COLO829 (cell line): Measurements from ENCODE around the gene SLC25A51.
A peak's percentile ranks its signal among the peaks of the same experiment; 100 is the strongest.

ENCODE experiments used
- DNase-seq: peaks from one replicate; pipeline ENCODE4 v3.0.0; 2012; ENCODE audit warnings: low spot score

SLC25A51 gene

GRCh38 chr9:37936965-37937364 is 33.0 kb upstream of the SLC25A51 start:
- DNase-seq = peak; percentile 74

DNA sequence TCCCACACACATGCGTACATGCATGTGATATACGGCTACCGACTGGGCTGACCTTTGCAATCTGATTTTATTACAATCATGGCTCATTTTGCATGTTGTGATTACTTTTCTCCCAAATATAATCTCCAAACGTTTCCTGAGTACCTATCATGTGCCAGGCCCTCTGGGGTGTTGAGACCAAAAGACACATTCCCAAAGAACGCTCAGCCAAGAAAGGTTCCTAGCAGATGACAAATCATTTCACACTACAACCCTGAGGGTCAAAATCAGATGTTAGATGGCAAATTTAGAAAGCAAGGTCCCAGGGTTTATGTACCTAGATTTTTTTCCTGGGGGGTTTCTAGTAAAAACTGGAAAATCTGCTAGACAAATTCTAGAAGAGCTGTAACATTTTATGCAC is 32.4 kb upstream of the SLC25A51 start:
- no peak for DNase-seq

DNA sequence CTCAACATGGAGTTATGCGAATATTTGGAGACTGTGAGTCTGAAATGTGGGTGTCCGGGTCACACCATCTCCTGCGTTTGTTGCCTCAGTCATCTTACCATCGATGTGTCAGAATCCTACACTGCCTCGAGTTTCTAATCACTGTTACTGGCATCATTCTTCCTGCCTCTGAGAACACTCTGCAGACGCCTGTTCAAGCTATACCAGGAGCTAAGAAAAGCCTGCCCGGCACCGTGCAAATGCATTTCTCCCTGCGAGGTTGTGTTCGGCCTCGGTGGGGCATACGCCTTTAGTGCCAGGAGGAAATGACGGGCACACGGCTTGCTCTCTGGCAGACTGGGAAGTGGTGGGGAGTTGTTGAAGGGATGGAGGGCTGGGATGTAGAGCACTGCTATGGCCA is 31.2 kb upstream of the SLC25A51 start:
- no peak for DNase-seq

GRCh38 chr9:37931592-37931991 is 27.7 kb upstream of the SLC25A51 start:
- DNase-seq = peak; percentile 54

- DNase-seq = no peak
These were observed 25.5 kb upstream of the SLC25A51 start for GRCh38 chr9:37929441-37929895.

- DNase-seq = no peak
These were observed 24.9 kb upstream of the SLC25A51 start for GRCh38 chr9:37928552-37929430.

DNA sequence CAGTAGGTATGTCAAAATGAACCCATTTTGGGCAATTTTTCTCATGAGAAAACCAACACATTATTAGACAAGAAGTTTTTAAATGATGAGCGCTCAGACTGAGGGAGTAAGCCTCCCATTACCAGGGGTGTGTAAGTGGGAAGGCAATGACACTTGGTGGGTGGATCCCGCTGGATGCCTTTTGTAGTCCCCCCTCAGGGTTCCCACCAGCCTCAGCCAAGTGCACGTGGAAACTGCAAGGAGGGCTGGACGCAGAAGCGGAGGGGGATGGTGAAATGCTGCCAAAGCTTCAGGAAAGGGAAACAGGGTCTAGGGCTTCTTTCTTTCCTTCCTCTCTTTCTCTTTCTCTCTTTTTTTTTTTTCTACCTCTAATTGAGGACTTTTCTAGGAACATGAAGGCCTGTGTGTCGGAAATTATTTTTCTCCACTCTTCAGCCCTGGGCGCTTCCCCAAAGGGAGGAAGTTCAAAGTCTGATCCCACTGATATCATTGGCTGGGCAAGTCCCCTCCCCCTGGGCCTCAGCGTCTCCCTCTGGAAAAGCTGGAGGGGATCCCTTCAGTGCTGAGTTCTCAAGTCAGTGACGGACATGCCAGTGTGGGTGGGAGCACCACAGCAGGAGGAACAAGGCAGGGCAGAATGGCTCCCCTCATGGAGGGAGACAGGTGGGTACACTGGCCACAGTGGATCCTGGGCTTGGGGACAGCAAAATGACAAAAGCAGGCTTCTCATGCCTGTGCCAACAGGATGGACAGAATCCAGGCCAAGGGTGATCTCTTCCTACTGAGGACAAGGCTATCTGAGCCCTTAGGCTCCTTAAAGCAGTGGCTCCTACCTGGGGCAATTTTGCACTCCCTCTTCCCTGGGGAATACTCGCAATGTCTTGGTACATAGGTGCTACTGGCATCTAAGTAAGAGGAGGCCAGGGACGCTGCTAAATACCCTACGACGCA is 23.9 kb upstream of the SLC25A51 start:
- no peak for DNase-seq

DNA sequence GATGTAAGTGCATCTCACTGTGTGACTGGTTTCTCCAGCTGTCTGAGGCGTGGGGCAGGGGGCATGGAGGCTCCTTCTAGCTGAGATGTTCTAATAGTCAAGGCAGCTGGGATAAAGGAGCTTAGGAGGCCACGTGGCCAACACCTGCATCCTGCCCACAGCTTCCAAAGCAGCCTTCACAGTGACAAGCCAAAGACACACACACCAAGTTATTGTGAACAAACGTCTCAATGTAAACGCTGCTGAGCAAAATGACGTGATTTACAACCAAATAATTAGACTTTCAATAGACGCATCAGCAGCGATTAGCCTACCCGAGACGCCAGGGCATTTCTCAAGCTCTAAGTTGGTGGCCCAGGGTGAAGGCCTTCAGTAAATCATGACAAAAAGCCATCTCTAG is 23.2 kb upstream of the SLC25A51 start:
- DNase-seq = no peak

- no peak for DNase-seq
These were observed 22.8 kb upstream of the SLC25A51 start for GRCh38 chr9:37926737-37927118.

GRCh38 chr9:37925786-37926736 is 22.1 kb upstream of the SLC25A51 start:
- no peak for DNase-seq

GRCh38 chr9:37925006-37925405 is 21.1 kb upstream of the SLC25A51 start:
- no peak for DNase-seq

DNA sequence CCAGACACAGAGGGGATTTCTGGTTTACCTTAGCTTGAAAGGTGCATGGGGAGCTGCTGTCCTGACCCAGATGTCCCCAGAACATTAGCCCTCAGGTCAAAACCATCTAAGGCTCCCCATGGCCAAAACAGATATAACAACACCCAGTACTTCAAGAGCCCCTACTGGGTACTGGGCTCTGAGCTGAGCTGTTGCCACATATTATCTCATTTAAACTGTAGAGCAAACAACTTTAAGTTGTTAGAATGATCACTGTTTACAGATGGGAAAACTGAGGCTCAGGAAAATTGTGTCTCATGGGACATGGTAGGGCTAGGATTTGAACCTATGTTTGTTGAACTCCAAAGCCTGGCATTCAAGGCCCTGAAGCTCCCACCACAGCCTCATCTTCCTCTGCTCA is 20.6 kb upstream of the SLC25A51 start:
- no peak for DNase-seq

DNA sequence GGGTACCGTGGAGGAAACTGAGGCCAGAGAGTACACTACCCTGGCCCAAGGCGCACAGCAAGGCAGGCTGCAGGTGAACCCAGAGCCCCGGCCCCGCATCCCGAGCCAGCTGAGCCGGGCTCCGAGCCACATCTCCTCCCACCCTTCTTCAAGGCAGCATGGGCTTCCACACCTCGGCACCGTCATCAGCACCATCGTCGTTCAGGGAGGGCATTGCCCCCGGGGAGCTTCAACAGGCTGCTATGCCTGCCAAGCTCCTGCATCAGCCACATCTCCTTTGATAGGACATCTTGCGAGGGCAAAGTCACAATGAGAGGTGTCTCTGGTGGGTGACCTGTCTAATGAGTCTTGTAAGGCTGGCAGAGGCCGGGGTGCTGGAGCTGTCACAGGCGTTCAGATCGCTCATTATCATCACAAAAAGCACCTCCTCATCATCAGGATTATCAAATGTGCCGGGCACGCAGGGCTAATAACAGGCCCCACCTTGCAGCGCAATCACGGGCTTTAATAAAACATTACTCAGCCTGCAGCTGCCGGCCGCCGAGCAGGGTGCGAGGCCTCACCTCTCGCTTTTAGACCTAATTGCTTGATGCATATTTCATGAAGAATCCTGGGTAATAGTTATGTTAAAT is 20.0 kb upstream of the SLC25A51 start:
- DNase-seq = no peak

DNA sequence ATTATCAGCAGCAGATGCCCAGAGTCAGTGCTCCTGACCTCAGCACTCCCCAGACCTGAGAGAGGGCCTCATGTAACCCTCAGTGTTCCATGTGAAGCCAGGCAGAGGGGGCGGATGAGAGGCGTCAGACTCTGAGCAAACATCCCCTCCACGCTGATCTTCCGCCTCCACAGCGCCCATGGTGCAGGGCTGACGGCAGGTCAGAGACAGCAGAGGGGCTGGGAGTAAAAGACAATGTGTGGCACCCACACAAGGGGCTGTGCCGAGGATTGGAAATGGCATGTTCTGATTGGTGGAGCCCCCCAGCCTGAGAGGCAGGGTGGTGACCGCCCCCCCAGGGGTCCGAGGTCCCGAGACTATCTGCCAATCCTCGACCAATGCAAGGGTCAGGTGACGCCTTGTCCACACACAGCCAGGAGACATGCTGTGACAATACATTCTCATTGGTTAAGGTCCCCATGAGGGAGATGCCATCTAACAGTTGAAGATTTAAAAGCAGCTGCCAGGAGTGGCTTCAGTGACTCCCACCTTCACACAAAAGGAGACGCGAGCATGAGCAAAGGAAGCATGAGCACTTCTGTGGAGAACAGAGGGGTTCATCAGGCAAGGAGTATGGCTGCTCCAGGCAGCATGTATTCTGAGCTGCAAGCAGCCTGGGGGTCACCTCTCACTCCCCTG is 19.3 kb upstream of the SLC25A51 start:
- no peak for DNase-seq

- DNase-seq = no peak
These were observed 18.6 kb upstream of the SLC25A51 start for GRCh38 chr9:37922363-37923117.

GRCh38 chr9:37921546-37922300 is 17.8 kb upstream of the SLC25A51 start:
- DNase-seq = no peak

DNA sequence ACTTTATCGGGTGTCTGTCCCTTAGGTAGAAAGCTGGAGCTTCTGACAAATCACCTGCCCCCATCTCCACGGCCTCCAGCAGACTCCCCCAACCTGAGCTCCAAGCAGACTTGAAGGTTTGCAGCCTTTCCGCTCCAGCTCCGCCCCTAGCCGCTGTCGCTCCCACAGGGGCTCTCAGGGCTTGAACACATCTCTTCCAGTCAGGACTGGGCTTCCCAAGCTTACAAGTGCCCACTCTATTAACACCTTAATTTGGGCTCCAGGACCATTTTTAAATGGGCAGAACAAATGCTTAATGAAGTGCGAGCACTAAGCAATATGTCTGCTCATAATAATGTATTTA is 17.2 kb upstream of the SLC25A51 start:
- no peak for DNase-seq

DNA sequence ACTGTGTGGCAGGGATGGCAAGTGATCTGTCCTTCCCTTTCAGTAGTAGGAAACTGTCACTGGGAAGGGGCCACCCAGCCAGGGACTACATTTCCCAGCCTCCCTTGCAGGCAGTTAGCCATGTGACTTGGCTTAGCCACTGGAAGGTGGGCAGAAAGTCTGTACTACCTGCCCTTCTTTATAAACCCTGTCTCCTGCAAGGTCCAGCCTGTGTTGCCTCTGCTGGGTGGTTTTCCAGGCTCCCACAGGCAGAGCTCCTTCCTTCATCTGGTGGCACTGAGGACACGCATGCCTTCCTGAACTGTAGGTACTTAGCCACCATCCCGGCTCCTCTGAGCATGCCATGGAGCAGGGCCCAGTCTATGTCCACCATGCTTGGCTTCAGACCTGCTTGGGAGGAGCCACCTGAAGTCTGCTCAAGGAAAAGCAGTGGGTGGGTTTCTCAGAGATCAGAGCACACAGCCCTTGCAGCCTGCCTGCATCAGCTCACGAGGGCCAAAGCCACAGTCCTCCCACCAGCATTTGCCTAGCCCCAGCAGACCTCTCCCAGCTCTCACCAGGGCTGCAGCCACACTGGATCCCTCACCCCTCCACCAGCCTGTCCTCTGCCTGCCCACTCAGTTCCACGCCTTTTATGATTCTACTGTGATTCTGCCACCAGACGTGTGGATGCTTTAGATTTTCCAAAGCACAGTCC is 16.7 kb upstream of the SLC25A51 start:
- no peak for DNase-seq

DNA sequence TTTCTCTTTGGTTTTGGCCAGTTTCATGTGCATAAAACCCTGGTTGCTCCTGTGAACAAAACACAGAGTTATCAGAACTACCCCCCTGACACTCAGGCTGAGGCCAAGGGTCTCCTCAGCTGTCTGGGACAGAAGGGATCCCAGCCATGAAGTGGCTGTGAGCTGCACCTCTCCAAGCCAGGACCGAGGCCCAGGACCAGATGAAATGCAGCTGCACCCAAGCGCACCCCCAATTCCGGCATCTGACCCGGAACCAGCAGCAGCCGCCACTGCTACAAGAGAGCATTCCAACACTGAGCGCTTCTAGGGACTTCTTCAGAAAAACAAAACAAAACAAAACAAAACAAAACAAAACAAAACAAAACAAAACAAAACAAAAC is 16.0 kb upstream of the SLC25A51 start:
- no peak for DNase-seq
